Suprapubic skin (tissue), 4 donors: ENCODE measurements around the gene MARCKS. TPM values are rescaled to one million over a fixed set of nuclear protein-coding genes. Genes with fewer than 3 reads are reported as not detected.

Experiments
- DNase-seq, 2 donors: peaks; one replicate each; pipeline ENCODE4 v3.0.0-alpha.2; 2019; ENCODE audit warnings: low spot score in 2 of 2
- H3K27ac ChIP-seq: fragments of 200-600 bp; sonication (generic); one replicate; pipeline ENCODE4 v1.5.1; 2019
- H3K27me3 ChIP-seq: fragments of 200-600 bp; sonication (generic); one replicate; pipeline ENCODE4 v1.5.1; 2019
- H3K36me3 ChIP-seq: fragments of 200-600 bp; sonication (generic); one replicate; pipeline ENCODE4 v1.5.1; 2019
- H3K4me1 ChIP-seq: fragments of 200-600 bp; sonication (generic); one replicate; pipeline ENCODE4 v1.5.1; 2019
- H3K4me3 ChIP-seq: fragments of 200-600 bp; sonication (generic); one replicate; pipeline ENCODE4 v1.5.1; 2019; ENCODE audit warnings: mild to moderate bottlenecking
- H3K9me3 ChIP-seq: fragments of 200-600 bp; sonication (generic); one replicate; pipeline ENCODE4 v1.5.1; 2019
- CTCF ChIP-seq, 2 donors: fragments of 200-600 bp in 1 of 2; fragments of 450-650 bp in 1 of 2; sonication (generic) in 1 of 2; IDR thresholded peaks; one replicate each; pipeline ENCODE4 v1.5.1; 2016 to 2019; ENCODE audit warnings: antibody characterized with exemption in 2 of 2, mild to moderate bottlenecking in 1 of 2, moderate library complexity in 1 of 2
- EP300 ChIP-seq: sonication (generic); formaldehyde crosslinking; IDR thresholded peaks from one replicate; pipeline ENCODE4 v1.6.1; 2017; ENCODE audit warnings: antibody characterized with exemption
- POLR2A ChIP-seq, 2 donors: fragments of 450-650 bp; IDR thresholded peaks; one replicate each; pipeline ENCODE4 v1.6.1; 2017; ENCODE audit warnings: antibody characterized with exemption in 2 of 2, mild to moderate bottlenecking in 2 of 2, moderate library complexity in 2 of 2
- POLR2AphosphoS5 ChIP-seq, 3 donors: sonication (generic); formaldehyde crosslinking; IDR thresholded peaks; one replicate each; pipeline ENCODE4 v1.6.1; 2017; ENCODE audit warnings: antibody characterized with exemption in 3 of 3
- WGBS: methylation state at CpG from one replicate; pipeline ENCODE4 v1.1.5; 2018; 5-methylcytosine and 5-hydroxymethylcytosine counted together
- total RNA-seq, 4 donors: library from RNA; depleted of rRNA; stranded (reverse); fragments of >200 nt; gene quantifications; one replicate each; pipeline ENCODE4 v1.1.0, GENCODE V29; 2016

MARCKS gene
- total RNA-seq, 4 donors from 2014 or later: 49.3 to 57.1 (median 54.6) TPM

DNA sequence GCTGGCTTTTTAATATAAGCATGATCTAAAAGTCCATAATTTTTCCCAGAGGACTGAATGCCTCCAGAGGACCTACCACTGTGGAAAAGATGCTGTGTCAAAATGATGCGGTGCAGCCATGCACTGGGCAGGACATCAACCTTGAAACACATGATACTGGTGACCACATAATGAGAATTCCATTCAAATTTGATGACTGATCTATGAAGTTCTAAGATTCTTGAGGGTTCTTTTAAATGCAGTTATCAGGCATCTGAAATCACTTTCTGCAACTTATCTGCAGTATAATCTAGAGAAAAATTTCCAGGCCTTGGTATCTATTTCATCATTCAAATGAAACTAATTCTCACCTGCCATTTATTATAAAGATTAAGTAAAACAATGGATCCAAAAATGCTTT, 15.0 kb upstream of the MARCKS start:
- Histone ChIP-seq H3K27me3 (no peaks in the 10 kb centered on the region), H3K27ac (no peak overlapping the region), H3K4me3 (no peak overlapping the region), H3K4me1 (no peaks in the 10 kb centered on the region), H3K9me3 (no peaks in the 10 kb centered on the region), H3K36me3 (no peaks in the 10 kb centered on the region)
- no peak for DNase-seq
- 48% methylated on average over 1 of the region's 1 CpG for WGBS
- no peak for TF ChIP-seq POLR2AphosphoS5 (IDR thresholded peaks at IDR 0.05)
- no peak for TF ChIP-seq EP300
- no peak for TF ChIP-seq POLR2A (IDR thresholded peaks at IDR 0.05)
- TF ChIP-seq CTCF (IDR thresholded peaks at IDR 0.05): no peak

DNA sequence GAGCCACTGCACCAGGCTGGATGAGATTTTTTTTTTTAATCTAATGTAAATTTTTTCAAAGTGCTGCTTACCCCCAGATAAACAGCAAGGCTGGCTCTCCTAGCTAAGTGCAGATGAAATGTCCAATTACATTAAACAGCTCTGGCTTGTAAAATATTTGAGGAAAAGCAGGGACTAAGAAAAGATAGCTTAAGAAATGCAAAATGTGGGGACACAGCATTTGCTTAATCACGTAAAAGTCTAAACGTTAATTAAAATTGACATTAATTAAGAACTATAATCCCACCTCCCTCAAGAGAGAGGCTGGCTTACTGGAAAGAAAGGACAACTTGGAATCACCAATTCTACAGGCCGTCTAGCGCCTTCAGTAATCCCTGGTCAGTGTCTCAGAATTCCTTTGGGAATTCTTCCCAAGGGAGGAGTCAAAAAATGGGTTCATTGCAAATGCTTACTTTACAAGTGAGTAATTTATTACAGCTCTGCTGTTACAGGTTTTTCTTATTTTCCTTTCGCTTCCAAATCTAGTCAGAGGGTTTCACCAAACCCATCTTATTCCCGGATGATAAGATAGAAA, 13.6 kb upstream of the MARCKS start:
- WGBS: 91% methylated on average over 6 of the region's 6 CpGs
- H3K27me3 ChIP-seq: no peaks in the 10 kb centered on the region
- TF ChIP-seq POLR2AphosphoS5 (IDR thresholded peaks at IDR 0.05): no peak
- TF ChIP-seq CTCF (IDR thresholded peaks at IDR 0.05): no peak
- TF ChIP-seq EP300: no peak
- no peak for TF ChIP-seq POLR2A (IDR thresholded peaks at IDR 0.05)
- H3K4me3 ChIP-seq: no peak overlapping the region
- DNase-seq: no peak
- no peaks in the 10 kb centered on the region for H3K9me3 ChIP-seq
- H3K27ac ChIP-seq: no peak overlapping the region
- H3K4me1 ChIP-seq: no peaks in the 10 kb centered on the region
- H3K36me3 ChIP-seq: no peaks in the 10 kb centered on the region

- no peaks in the 10 kb centered on the region for H3K9me3 ChIP-seq
- no peaks in the 10 kb centered on the region for H3K27me3 ChIP-seq
- no peaks in the 10 kb centered on the region for H3K4me1 ChIP-seq
- no peak overlapping the region for H3K27ac ChIP-seq
- DNase-seq: no peak
- no peaks in the 10 kb centered on the region for H3K36me3 ChIP-seq
- WGBS: 96% methylated on average over 1 of the region's 1 CpG
- TF ChIP-seq POLR2AphosphoS5 (IDR thresholded peaks at IDR 0.05): no peak
- TF ChIP-seq EP300: no peak
- no peak for TF ChIP-seq CTCF (IDR thresholded peaks at IDR 0.05)
- TF ChIP-seq POLR2A (IDR thresholded peaks at IDR 0.05): no peak
- H3K4me3 ChIP-seq: no peak overlapping the region
Measured at GRCh38 chr6:113846577-113846976, 10.6 kb upstream of the MARCKS start.

- Histone ChIP-seq H3K4me1 (no peaks in the 10 kb centered on the region), H3K36me3 (no peaks in the 10 kb centered on the region), H3K9me3 (no peaks in the 10 kb centered on the region), H3K4me3 (no peak overlapping the region), H3K27me3 (no peaks in the 10 kb centered on the region), H3K27ac (no peak overlapping the region)
- TF ChIP-seq EP300 (no peak), CTCF (IDR thresholded peaks at IDR 0.05) (no peak), POLR2AphosphoS5 (IDR thresholded peaks at IDR 0.05) (no peak), POLR2A (IDR thresholded peaks at IDR 0.05) (no peak)
- 93% methylated on average over 5 of the region's 5 CpGs for WGBS
- no peak for DNase-seq
Measured at GRCh38 chr6:113847447-113847846, 9.7 kb upstream of the MARCKS start.

DNA sequence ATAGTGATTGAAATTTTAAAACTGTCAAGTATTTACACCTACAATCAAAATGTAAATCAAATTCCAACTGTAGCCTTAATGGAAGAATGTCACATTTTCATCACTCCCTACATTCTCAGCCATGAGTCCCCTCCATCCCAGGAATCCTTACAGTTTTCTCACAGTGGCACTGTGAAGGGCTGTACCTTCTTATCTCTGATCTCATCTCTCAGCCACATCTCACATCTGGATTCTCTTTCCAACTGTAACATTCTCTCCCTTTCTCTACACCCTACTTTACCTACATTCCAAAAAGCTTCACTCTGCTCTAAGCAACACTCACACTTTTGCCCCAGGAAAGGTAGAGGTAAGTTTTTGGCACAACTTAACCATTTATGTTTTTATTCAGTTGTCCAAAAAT, 8.9 kb upstream of the MARCKS start:
- H3K9me3 ChIP-seq: no peaks in the 10 kb centered on the region
- TF ChIP-seq EP300: no peak
- no peak overlapping the region for H3K4me3 ChIP-seq
- no peak for DNase-seq
- H3K4me1 ChIP-seq: no peaks in the 10 kb centered on the region
- no peaks in the 10 kb centered on the region for H3K27me3 ChIP-seq
- H3K36me3 ChIP-seq: no peaks in the 10 kb centered on the region
- no peak overlapping the region for H3K27ac ChIP-seq

DNA sequence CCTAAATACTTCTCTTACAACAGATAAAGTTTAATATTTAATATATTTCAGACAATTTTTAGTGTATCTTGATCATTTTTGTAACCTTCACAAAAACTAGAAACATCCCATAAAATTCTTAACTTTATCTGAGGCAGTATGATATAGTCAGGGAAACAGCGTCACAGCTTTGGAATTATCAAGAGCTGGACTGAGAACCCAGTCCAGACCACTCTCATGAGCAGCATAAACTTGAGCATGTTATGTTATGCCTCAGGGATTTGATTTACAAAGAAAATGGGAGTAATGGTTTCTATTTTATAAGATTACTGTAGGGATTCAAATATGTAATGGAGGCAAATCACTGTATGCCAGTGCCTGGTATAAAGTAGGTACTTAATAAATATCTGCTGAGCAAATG, 8.3 kb upstream of the MARCKS start:
- no peak overlapping the region for H3K27ac ChIP-seq
- H3K27me3 ChIP-seq: no peaks in the 10 kb centered on the region
- no peak for DNase-seq
- WGBS: 100% methylated on average over 1 of the region's 1 CpG
- H3K4me3 ChIP-seq: no peak overlapping the region
- H3K4me1 ChIP-seq: no peaks in the 10 kb centered on the region
- no peak for TF ChIP-seq POLR2AphosphoS5 (IDR thresholded peaks at IDR 0.05)
- no peak for TF ChIP-seq POLR2A (IDR thresholded peaks at IDR 0.05)
- TF ChIP-seq CTCF (IDR thresholded peaks at IDR 0.05): no peak
- no peak for TF ChIP-seq EP300
- H3K9me3 ChIP-seq: no peaks in the 10 kb centered on the region
- H3K36me3 ChIP-seq: no peaks in the 10 kb centered on the region
